ENCODE data around the gene GRHL1.

DNA sequence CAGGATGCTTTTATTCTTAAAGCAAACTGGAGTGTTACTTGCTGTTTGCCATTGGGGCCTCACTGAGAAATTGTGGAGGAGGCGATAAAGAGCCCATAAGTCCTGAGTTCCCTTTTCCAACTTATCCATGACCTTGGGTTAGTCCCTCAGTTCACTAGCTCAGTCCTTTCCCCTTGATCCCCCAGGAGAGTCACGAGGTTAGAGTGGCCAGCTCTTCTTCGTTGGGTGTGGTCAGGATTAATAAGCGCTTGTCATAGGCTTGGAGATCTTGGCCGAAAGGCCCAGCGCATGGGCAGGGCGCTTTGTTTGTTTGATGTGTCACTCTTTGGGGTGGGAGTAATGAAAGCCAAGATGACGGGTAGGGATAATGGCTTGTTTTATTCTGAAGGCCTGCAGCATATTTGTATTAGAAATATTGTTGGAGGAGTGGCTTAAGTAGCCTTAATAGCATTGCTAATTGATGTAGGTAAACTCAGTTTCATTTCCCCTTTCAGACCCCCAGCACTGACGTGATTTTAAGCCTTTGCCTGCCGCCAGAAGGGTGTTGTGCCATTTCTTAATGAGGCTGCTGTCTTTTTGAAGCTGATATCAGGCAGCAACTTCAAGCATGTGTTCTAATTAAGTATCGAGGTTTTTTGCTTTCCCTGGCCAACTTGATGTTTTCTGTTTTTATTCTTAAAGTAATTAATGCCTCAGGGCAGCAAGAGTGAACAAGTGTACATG, 15.7 kb downstream of the GRHL1 start:
- TF ChIP-seq, protein P1, sequence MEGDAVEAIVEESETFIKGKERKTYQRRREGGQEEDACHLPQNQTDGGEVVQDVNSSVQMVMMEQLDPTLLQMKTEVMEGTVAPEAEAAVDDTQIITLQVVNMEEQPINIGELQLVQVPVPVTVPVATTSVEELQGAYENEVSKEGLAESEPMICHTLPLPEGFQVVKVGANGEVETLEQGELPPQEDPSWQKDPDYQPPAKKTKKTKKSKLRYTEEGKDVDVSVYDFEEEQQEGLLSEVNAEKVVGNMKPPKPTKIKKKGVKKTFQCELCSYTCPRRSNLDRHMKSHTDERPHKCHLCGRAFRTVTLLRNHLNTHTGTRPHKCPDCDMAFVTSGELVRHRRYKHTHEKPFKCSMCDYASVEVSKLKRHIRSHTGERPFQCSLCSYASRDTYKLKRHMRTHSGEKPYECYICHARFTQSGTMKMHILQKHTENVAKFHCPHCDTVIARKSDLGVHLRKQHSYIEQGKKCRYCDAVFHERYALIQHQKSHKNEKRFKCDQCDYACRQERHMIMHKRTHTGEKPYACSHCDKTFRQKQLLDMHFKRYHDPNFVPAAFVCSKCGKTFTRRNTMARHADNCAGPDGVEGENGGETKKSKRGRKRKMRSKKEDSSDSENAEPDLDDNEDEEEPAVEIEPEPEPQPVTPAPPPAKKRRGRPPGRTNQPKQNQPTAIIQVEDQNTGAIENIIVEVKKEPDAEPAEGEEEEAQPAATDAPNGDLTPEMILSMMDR (IDR thresholded peaks at IDR 0.05; ENCODE audit: borderline replicate concordance, extremely low read depth, low read length, poor library complexity, severe bottlenecking), result no peak
- no peak for TF ChIP-seq EZH2 (IDR thresholded peaks at IDR 0.05; ENCODE audit: borderline replicate concordance, low read depth, low read length, severe bottlenecking)

Measured in DND-41 (cell line).